Measurements from ENCODE around the gene KAT6B. TPM values are rescaled to one million over a fixed set of nuclear protein-coding genes. Genes with fewer than 3 reads are reported as not detected.

The KAT6B gene
- total RNA-seq, 1 experiment from 2014 or later, result 14.9 TPM

DNA sequence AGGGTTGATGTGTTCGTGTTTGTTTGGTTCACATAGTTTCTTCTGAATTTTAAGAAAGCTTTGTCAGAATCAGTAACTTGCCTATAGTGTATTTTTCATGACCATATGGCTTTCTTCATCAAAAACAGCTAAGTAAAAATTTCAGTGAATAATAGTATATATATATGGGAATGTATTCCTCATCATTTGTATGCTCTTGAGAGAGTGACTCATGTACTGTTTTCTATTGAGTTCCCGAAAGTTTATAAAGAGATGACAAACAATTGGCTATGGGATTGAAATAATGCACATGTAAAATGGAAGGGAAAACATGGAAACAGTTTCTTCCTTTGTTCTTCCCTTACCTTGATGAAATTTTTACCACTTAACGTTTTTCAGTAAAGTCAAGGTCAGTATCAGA, 56.4 kb downstream of the KAT6B start:
- no peaks in the 10 kb centered on the region for H3K36me3 Mint-ChIP-seq (ENCODE audit: insufficient read depth, unreplicated experiment)
- no peaks in the 10 kb centered on the region for H3K27me3 Mint-ChIP-seq (ENCODE audit: insufficient read depth, unreplicated experiment)
- H3K27me3 ChIP-seq (replicated peaks; ENCODE audit: control insufficient read depth, insufficient read depth, low read length), result no peaks in the 10 kb centered on the region
- intact Hi-C loops (cut with micrococcal nuclease; ENCODE audit: unreplicated experiment), result no loop called here
- no peak overlapping the region for H3K4me3 Mint-ChIP-seq (ENCODE audit: unreplicated experiment)
- CTCF ChIA-PET, result no interaction called here
- H3K4me3 ChIP-seq (ENCODE audit: low read depth, low read length), result no peak overlapping the region
- TF ChIP-seq, protein P1, sequence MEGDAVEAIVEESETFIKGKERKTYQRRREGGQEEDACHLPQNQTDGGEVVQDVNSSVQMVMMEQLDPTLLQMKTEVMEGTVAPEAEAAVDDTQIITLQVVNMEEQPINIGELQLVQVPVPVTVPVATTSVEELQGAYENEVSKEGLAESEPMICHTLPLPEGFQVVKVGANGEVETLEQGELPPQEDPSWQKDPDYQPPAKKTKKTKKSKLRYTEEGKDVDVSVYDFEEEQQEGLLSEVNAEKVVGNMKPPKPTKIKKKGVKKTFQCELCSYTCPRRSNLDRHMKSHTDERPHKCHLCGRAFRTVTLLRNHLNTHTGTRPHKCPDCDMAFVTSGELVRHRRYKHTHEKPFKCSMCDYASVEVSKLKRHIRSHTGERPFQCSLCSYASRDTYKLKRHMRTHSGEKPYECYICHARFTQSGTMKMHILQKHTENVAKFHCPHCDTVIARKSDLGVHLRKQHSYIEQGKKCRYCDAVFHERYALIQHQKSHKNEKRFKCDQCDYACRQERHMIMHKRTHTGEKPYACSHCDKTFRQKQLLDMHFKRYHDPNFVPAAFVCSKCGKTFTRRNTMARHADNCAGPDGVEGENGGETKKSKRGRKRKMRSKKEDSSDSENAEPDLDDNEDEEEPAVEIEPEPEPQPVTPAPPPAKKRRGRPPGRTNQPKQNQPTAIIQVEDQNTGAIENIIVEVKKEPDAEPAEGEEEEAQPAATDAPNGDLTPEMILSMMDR (IDR thresholded peaks at IDR 0.05; ENCODE audit: insufficient read depth in 1 of 2, low read depth in 1 of 2, low read length in 1 of 2, severe bottlenecking in 1 of 2, unreplicated experiment in 1 of 2), result no peak
- DNase-seq, result no peak
- POLR2A ChIA-PET, result no interaction called here
- no TSS peak for BruUV-seq (replicated peaks)
- no peaks in the 10 kb centered on the region; the same call in 1 of the 2 replicates for H3K9me3 ChIP-seq
- H3K4me1 ChIP-seq, result no peaks in the 10 kb centered on the region
- H3K27ac Mint-ChIP-seq (ENCODE audit: unreplicated experiment), result no peak overlapping the region
- H3K4me1 Mint-ChIP-seq (ENCODE audit: low read depth, unreplicated experiment), result no peaks in the 10 kb centered on the region
- H3K9me3 Mint-ChIP-seq (ENCODE audit: unreplicated experiment), result no peaks in the 10 kb centered on the region
- no peaks in the 10 kb centered on the region for H3K36me3 ChIP-seq (ENCODE audit: control insufficient read depth, insufficient read depth, low read length)

DNA sequence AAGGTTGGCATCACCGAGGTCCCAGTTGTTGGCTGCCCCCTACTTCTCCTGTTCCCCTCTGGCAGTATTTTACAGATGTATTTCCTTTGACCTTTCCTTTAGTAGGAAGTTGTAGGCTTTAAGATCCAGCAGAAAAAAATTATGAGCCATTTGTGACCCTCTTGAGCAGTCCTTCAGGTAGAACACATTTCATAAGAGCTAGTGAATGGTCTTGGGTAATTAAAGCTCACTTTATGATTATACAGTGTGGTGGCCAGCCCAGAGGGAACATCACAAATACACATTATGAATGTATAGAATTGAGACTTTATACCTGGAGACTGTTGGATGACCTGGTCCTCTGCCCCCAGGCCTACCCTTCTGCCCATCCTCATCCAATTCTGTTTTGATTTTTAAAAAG, 57.0 kb downstream of the KAT6B start:
- no peaks in the 10 kb centered on the region for H3K4me1 Mint-ChIP-seq (ENCODE audit: low read depth, unreplicated experiment)
- DNase-seq, result no peak
- CTCF ChIA-PET, result no interaction called here
- no peaks in the 10 kb centered on the region for H3K27me3 Mint-ChIP-seq (ENCODE audit: insufficient read depth, unreplicated experiment)
- H3K27me3 ChIP-seq (replicated peaks; ENCODE audit: control insufficient read depth, insufficient read depth, low read length), result no peaks in the 10 kb centered on the region
- H3K27ac Mint-ChIP-seq (ENCODE audit: unreplicated experiment), result no peak overlapping the region
- no peaks in the 10 kb centered on the region for H3K36me3 ChIP-seq (ENCODE audit: control insufficient read depth, insufficient read depth, low read length)
- POLR2A ChIA-PET, result no interaction called here
- no peaks in the 10 kb centered on the region for H3K4me1 ChIP-seq
- H3K4me3 Mint-ChIP-seq (ENCODE audit: unreplicated experiment), result no peak overlapping the region
- H3K9me3 ChIP-seq, result no peaks in the 10 kb centered on the region; the same call in 1 of the 2 replicates
- H3K36me3 Mint-ChIP-seq (ENCODE audit: insufficient read depth, unreplicated experiment), result no peaks in the 10 kb centered on the region
- TF ChIP-seq, protein P1 (IDR thresholded peaks at IDR 0.05; ENCODE audit: insufficient read depth in 1 of 2, low read depth in 1 of 2, low read length in 1 of 2, severe bottlenecking in 1 of 2, unreplicated experiment in 1 of 2), result no peak
- intact Hi-C loops (cut with micrococcal nuclease; ENCODE audit: unreplicated experiment), result no loop called here
- no TSS peak for BruUV-seq (replicated peaks)
- H3K4me3 ChIP-seq (ENCODE audit: low read depth, low read length), result no peak overlapping the region
- no peaks in the 10 kb centered on the region for H3K9me3 Mint-ChIP-seq (ENCODE audit: unreplicated experiment)

GRCh38 chr10:74887614-74888284, 61.3 kb downstream of the KAT6B start:
- BruUV-seq (replicated peaks), result no TSS peak
- ChIA-PET POLR2A (no interaction called here), CTCF (no interaction called here)
- no peaks in the 10 kb centered on the region for H3K9me3 Mint-ChIP-seq (ENCODE audit: unreplicated experiment)
- Histone ChIP-seq H3K27me3 (replicated peaks; ENCODE audit: control insufficient read depth, insufficient read depth, low read length) (no peaks in the 10 kb centered on the region), H3K9me3 (no peaks in the 10 kb centered on the region), H3K4me3 (ENCODE audit: low read depth, low read length) (no peak overlapping the region), H3K36me3 (ENCODE audit: control insufficient read depth, insufficient read depth, low read length) (no peaks in the 10 kb centered on the region), H3K4me1 (no peaks in the 10 kb centered on the region)
- no peak for DNase-seq
- peaks cover 7% of the 10 kb centered on the region for H3K4me1 Mint-ChIP-seq (ENCODE audit: low read depth, unreplicated experiment)
- no peaks in the 10 kb centered on the region for H3K36me3 Mint-ChIP-seq (ENCODE audit: insufficient read depth, unreplicated experiment)
- TF ChIP-seq, protein P1 (IDR thresholded peaks at IDR 0.05; ENCODE audit: insufficient read depth in 1 of 2, low read depth in 1 of 2, low read length in 1 of 2, severe bottlenecking in 1 of 2, unreplicated experiment in 1 of 2), result no peak
- H3K4me3 Mint-ChIP-seq (ENCODE audit: unreplicated experiment), result no peak overlapping the region
- no peaks in the 10 kb centered on the region for H3K27me3 Mint-ChIP-seq (ENCODE audit: insufficient read depth, unreplicated experiment)
- intact Hi-C loops (cut with micrococcal nuclease; ENCODE audit: unreplicated experiment), result no loop called here
- H3K27ac Mint-ChIP-seq (ENCODE audit: unreplicated experiment), result no peak overlapping the region
